Caco-2 (cell line): ENCODE data around the gene CDK7. TPM values are rescaled to one million over a fixed set of nuclear protein-coding genes. Genes with fewer than 3 reads are reported as not detected.

ENCODE experiments used
- BruUV-seq: library from RNA; stranded (reverse); fragments of 400-500 nt; replicated peaks from 2 replicates; lab custom pipeline; 2021; lab: Mats Ljungman, UMichigan
- CTCF ChIA-PET: fragments of 300-600 bp; sonication (Branson Sonifier 250); formaldehyde crosslinking; loops from one replicate; lab custom pipeline; 2022; ENCODE audit warnings: antibody characterized with exemption; lab: Charles Lee
- POLR2A ChIA-PET: fragments of 300-600 bp; sonication (Branson Sonifier 250); formaldehyde crosslinking; loops from one replicate; lab custom pipeline; 2022; ENCODE audit warnings: antibody characterized with exemption; lab: Charles Lee
- DNase-seq, 2 experiments: peaks; one replicate each; pipeline versions ENCODE4 v3.0.0 to v3.0.0-alpha.2; 2020 to 2022
- H3K27me3 ChIP-seq: replicated peaks from 2 replicates; pipeline ENCODE4 v1.6.0; 2011; ENCODE audit warnings: low read length; ENCODE audit not compliant: control insufficient read depth, insufficient read depth
- H3K36me3 ChIP-seq: 2 replicates; pipeline ENCODE4 v1.5.1; 2011; ENCODE audit warnings: low read length; ENCODE audit not compliant: control insufficient read depth, insufficient read depth
- H3K4me1 ChIP-seq: fragments of 250-450 bp; sonication (Bioruptor Pico); 2 replicates; pipeline ENCODE4 v1.5.1; 2020; ENCODE audit warnings: mild to moderate bottlenecking
- H3K4me3 ChIP-seq: 2 replicates; pipeline ENCODE4 v1.5.1; 2011; ENCODE audit warnings: low read depth, mild to moderate bottlenecking, control low read depth, low read length
- H3K9me3 ChIP-seq: fragments of 250-450 bp; sonication (Bioruptor Pico); 2 replicates; pipeline ENCODE4 v1.5.1; 2020; ENCODE audit warnings: mild to moderate bottlenecking, moderate library complexity
- H3K27ac Mint-ChIP-seq: one replicate; pipeline ENCODE4 v1.8.0; 2022; ENCODE audit warnings: mixed read lengths; ENCODE audit not compliant: unreplicated experiment
- H3K27me3 Mint-ChIP-seq: one replicate; pipeline ENCODE4 v1.8.0; 2022; ENCODE audit warnings: mixed read lengths; ENCODE audit not compliant: insufficient read depth, unreplicated experiment
- H3K36me3 Mint-ChIP-seq: one replicate; pipeline ENCODE4 v1.8.0; 2022; ENCODE audit warnings: mild to moderate bottlenecking, mixed read lengths; ENCODE audit not compliant: insufficient read depth, unreplicated experiment
- H3K4me1 Mint-ChIP-seq: one replicate; pipeline ENCODE4 v1.8.0; 2022; ENCODE audit warnings: low read depth, mixed read lengths; ENCODE audit not compliant: unreplicated experiment
- H3K4me3 Mint-ChIP-seq: one replicate; pipeline ENCODE4 v1.8.0; 2022; ENCODE audit warnings: mild to moderate bottlenecking, moderate library complexity, mixed read lengths; ENCODE audit not compliant: unreplicated experiment
- H3K9me3 Mint-ChIP-seq: one replicate; pipeline ENCODE4 v1.8.0; 2022; ENCODE audit warnings: mixed read lengths; ENCODE audit not compliant: unreplicated experiment
- CTCF ChIP-seq, 2 experiments: fragments of 200-600 bp in 1 of 2; IDR thresholded peaks; 1 replicate in 1 of 2; 2 replicates in 1 of 2; pipeline versions ENCODE4 v1.5.1 to v1.8.0; 2011 to 2022; ENCODE audit warnings: antibody characterized with exemption in 1 of 2, control low read depth in 1 of 2, inconsistent platforms in 1 of 2, low read depth in 1 of 2, low read length in 1 of 2, mild to moderate bottlenecking in 1 of 2, moderate library complexity in 1 of 2; ENCODE audit not compliant: insufficient read depth in 1 of 2, severe bottlenecking in 1 of 2, unreplicated experiment in 1 of 2
- intact Hi-C: fragments of 100-400 bp; cut with micrococcal nuclease; formaldehyde crosslinking; loops from one replicate; pipeline ENCODE4 v1.10.0; 2022; ENCODE audit not compliant: unreplicated experiment
- total RNA-seq: library from RNA; stranded (reverse); gene quantifications from 2 replicates; pipeline ENCODE4 v1.2.3, GENCODE V29; 2022

The CDK7 gene
- total RNA-seq, 1 experiment from 2014 or later: 90.5 TPM

- Mint-ChIP-seq H3K27me3 (no peaks in the 10 kb centered on the region), H3K4me1 (peaks cover 30% of the 10 kb centered on the region), H3K9me3 (no peaks in the 10 kb centered on the region), H3K4me3 (peak overlapping the region; percentile 27), H3K27ac (no peak overlapping the region), H3K36me3 (peaks cover 44% of the 10 kb centered on the region)
- ChIA-PET CTCF (interaction anchor here (1.6 kb wide), 1 partner anchor 40 kb away, joined by 6 read pairs; no protein-coding TSS in a partner anchor), POLR2A (interaction anchor here (0.6 to 1.0 kb wide), 3 partner anchors 38 to 200 kb away, joined by 3 to 4 read pairs (median 3); no protein-coding TSS in a partner anchor)
- Histone ChIP-seq H3K36me3 (no peaks in the 10 kb centered on the region), H3K9me3 (no peaks in the 10 kb centered on the region), H3K4me1 (peaks cover 48% of the 10 kb centered on the region), H3K4me3 (no peak overlapping the region), H3K27me3 (no peaks in the 10 kb centered on the region)
- peak; percentile 57 to 69 for DNase-seq
- intact Hi-C loops: loop anchor here (2.0 kb wide), 2 partner anchors 17 to 37 kb away; no protein-coding TSS in a partner anchor
- no TSS peak for BruUV-seq
- no peak for TF ChIP-seq CTCF (IDR thresholded peaks at IDR 0.05; ENCODE audit: insufficient read depth in 1 of 2, low read depth in 1 of 2, low read length in 1 of 2, severe bottlenecking in 1 of 2, unreplicated experiment in 1 of 2)
These were observed 59.2 kb downstream of the CDK7 start for GRCh38 chr5:69293882-69294281.

GRCh38 chr5:69295088-69295754 lies 60.5 kb downstream of the CDK7 start:
- CTCF ChIA-PET: no interaction called here
- Histone ChIP-seq H3K9me3 (no peaks in the 10 kb centered on the region), H3K27me3 (no peaks in the 10 kb centered on the region), H3K36me3 (no peaks in the 10 kb centered on the region), H3K4me1 (peaks cover 57% of the 10 kb centered on the region), H3K4me3 (no peak overlapping the region)
- H3K9me3 Mint-ChIP-seq: no peaks in the 10 kb centered on the region
- H3K4me1 Mint-ChIP-seq: peaks cover 36% of the 10 kb centered on the region
- H3K27me3 Mint-ChIP-seq: no peaks in the 10 kb centered on the region
- POLR2A ChIA-PET: interaction anchor here (0.5 kb wide), 1 partner anchor 200 kb away, joined by 10 read pairs; no protein-coding TSS in a partner anchor
- peaks cover 57% of the 10 kb centered on the region for H3K36me3 Mint-ChIP-seq
- peak overlapping the region; percentile 79 for H3K27ac Mint-ChIP-seq
- BruUV-seq: TSS peak; percentile 77
- no peak for TF ChIP-seq CTCF (IDR thresholded peaks at IDR 0.05; ENCODE audit: insufficient read depth in 1 of 2, low read depth in 1 of 2, low read length in 1 of 2, severe bottlenecking in 1 of 2, unreplicated experiment in 1 of 2)
- peak overlapping the region; percentile 23 for H3K4me3 Mint-ChIP-seq
- intact Hi-C loops: loop anchor here (2.0 kb wide), 2 partner anchors 18 to 36 kb away; no protein-coding TSS in a partner anchor
- no peak for DNase-seq

GRCh38 chr5:69299625-69300024 lies 64.9 kb downstream of the CDK7 start:
- Histone ChIP-seq H3K4me1 (peaks cover 41% of the 10 kb centered on the region), H3K4me3 (no peak overlapping the region), H3K36me3 (no peaks in the 10 kb centered on the region; the same call in 1 of the 2 replicates), H3K9me3 (no peaks in the 10 kb centered on the region), H3K27me3 (no peaks in the 10 kb centered on the region)
- Mint-ChIP-seq H3K4me1 (peaks cover 30% of the 10 kb centered on the region), H3K36me3 (peaks cover 42% of the 10 kb centered on the region), H3K27me3 (no peaks in the 10 kb centered on the region), H3K27ac (peak overlapping the region; percentile 65), H3K9me3 (no peaks in the 10 kb centered on the region), H3K4me3 (no peak overlapping the region)
- CTCF ChIA-PET: no interaction called here
- BruUV-seq: no TSS peak
- intact Hi-C loops: no loop called here
- TF ChIP-seq CTCF (IDR thresholded peaks at IDR 0.05; ENCODE audit: insufficient read depth in 1 of 2, low read depth in 1 of 2, low read length in 1 of 2, severe bottlenecking in 1 of 2, unreplicated experiment in 1 of 2): no peak
- no peak for DNase-seq
- POLR2A ChIA-PET: no interaction called here
